ENCODE results near the gene STRC.
"Not testable (repeated sequence)": the region's sequence is repeated elsewhere in the genome, so short reads cannot be mapped to it uniquely, and the experiment has no call there.

The STRC gene

GRCh38 chr15:43618700-43619099 is at the start of gene STRC:
Gene STRC, minus strand, starts transcription at chr15:43618800. Its CDS starts 78 bp downstream, at chr15:43618722.
- H3K27ac ChIP-seq; H3K4me3 ChIP-seq (ENCODE audit: low read depth, low read length); in situ Hi-C loops (cut with HindIII; ENCODE audit: low pct_ligation_motif_present, low sequenced_read_pairs); H3K27me3 ChIP-seq (replicated peaks); DNase-seq; H3K36me3 ChIP-seq (replicated peaks): not testable (repeated sequence)

- H3K36me3 ChIP-seq (replicated peaks) = not testable (repeated sequence)
These were observed 47.6 kb upstream of the STRC start for GRCh38 chr15:43666177-43666576.

GRCh38 chr15:43663333-43663732 is 44.7 kb upstream of the STRC start:
- DNase-seq; H3K27ac ChIP-seq; H3K27me3 ChIP-seq (replicated peaks); H3K4me3 ChIP-seq (ENCODE audit: low read depth, low read length); H3K36me3 ChIP-seq (replicated peaks); in situ Hi-C loops (cut with HindIII; ENCODE audit: low pct_ligation_motif_present, low sequenced_read_pairs): not testable (repeated sequence)

More at GRCh38 chr15:43666177-43666576, 47.6 kb upstream of the STRC start:
- DNase-seq; H3K4me3 ChIP-seq (ENCODE audit: low read depth, low read length); H3K27me3 ChIP-seq (replicated peaks); in situ Hi-C loops (cut with HindIII; ENCODE audit: low pct_ligation_motif_present, low sequenced_read_pairs); H3K27ac ChIP-seq: not testable (repeated sequence)

- H3K4me3 ChIP-seq (ENCODE audit: low read depth, low read length); H3K27ac ChIP-seq; H3K27me3 ChIP-seq (replicated peaks); DNase-seq; H3K36me3 ChIP-seq (replicated peaks); in situ Hi-C loops (cut with HindIII; ENCODE audit: low pct_ligation_motif_present, low sequenced_read_pairs): not testable (repeated sequence)
These were observed 43.7 kb upstream of the STRC start for GRCh38 chr15:43662293-43662692.

GRCh38 chr15:43659727-43660126 is 41.1 kb upstream of the STRC start:
- H3K27ac ChIP-seq; H3K36me3 ChIP-seq (replicated peaks); in situ Hi-C loops (cut with HindIII; ENCODE audit: low pct_ligation_motif_present, low sequenced_read_pairs); DNase-seq; H3K27me3 ChIP-seq (replicated peaks); H3K4me3 ChIP-seq (ENCODE audit: low read depth, low read length): not testable (repeated sequence)

- H3K36me3 ChIP-seq (replicated peaks); H3K27me3 ChIP-seq (replicated peaks); H3K27ac ChIP-seq; DNase-seq; in situ Hi-C loops (cut with HindIII; ENCODE audit: low pct_ligation_motif_present, low sequenced_read_pairs); H3K4me3 ChIP-seq (ENCODE audit: low read depth, low read length): not testable (repeated sequence)
These were observed 30.9 kb upstream of the STRC start for GRCh38 chr15:43649430-43649926.

- no peak for DNase-seq
- no peaks in the 10 kb centered on the region for H3K27me3 ChIP-seq (replicated peaks)
- no peaks in the 10 kb centered on the region for H3K36me3 ChIP-seq (replicated peaks)
- no peak within 1 kb of the TSS for H3K27ac ChIP-seq
- in situ Hi-C loops (cut with HindIII; ENCODE audit: low pct_ligation_motif_present, low sequenced_read_pairs) = no loop called here
- no peak for TF ChIP-seq CTCF (IDR thresholded peaks at IDR 0.05; ENCODE audit: low read depth, low read length, missing control alignments)
- H3K4me3 ChIP-seq (ENCODE audit: low read depth, low read length) = no peak within 1 kb of the TSS
These were observed 30.2 kb upstream of the STRC start, which contains the start of gene CATSPER2 for GRCh38 chr15:43648649-43649429. Gene CATSPER2, minus strand, starts transcription at chr15:43648844. Its CDS starts 783 bp downstream, at chr15:43648061.

- in situ Hi-C loops (cut with HindIII; ENCODE audit: low pct_ligation_motif_present, low sequenced_read_pairs); DNase-seq; H3K27me3 ChIP-seq (replicated peaks); H3K4me3 ChIP-seq (ENCODE audit: low read depth, low read length); H3K27ac ChIP-seq; H3K36me3 ChIP-seq (replicated peaks): not testable (repeated sequence)
These were observed 20.0 kb upstream of the STRC start for GRCh38 chr15:43638464-43639204.

- in situ Hi-C loops (cut with HindIII; ENCODE audit: low pct_ligation_motif_present, low sequenced_read_pairs); H3K27me3 ChIP-seq (replicated peaks); DNase-seq; H3K27ac ChIP-seq; H3K36me3 ChIP-seq (replicated peaks); H3K4me3 ChIP-seq (ENCODE audit: low read depth, low read length): not testable (repeated sequence)
These were observed 8.3 kb upstream of the STRC start for GRCh38 chr15:43626937-43627336.
